C4-2B (cell line): ENCODE results near the gene GABRR1.

Experiments used
- ZFX ChIP-seq: fragments of 450-650 bp; IDR thresholded peaks from 2 replicates; pipeline ENCODE4 v1.6.1; 2017
- TF ChIP-seq, protein P1 (sequence below): fragments of 450-650 bp; conservative IDR thresholded peaks from 2 replicates; pipeline ENCODE4 v1.5.1; 2017; ENCODE audit warnings: mild to moderate bottlenecking

DNA sequence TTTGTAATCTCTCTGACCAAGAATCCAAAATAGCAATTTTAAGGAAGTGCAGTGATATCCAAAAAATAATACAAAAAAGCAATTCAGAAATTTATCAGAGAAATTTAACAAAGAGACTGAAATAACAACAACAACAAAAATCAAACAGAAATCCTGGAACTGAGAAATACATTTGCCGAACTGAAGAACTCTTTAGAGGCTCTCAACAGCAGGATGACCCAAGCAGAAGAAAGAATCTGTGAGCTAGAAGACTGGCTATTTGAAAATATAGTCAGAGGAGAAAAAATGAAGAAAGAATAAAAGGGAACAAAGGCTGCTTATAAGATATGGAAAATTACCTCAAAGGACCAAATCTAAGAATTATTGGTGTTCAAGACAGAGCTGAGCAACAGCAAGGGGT is 22.6 kb downstream of the GABRR1 start:
- TF ChIP-seq, protein P1, sequence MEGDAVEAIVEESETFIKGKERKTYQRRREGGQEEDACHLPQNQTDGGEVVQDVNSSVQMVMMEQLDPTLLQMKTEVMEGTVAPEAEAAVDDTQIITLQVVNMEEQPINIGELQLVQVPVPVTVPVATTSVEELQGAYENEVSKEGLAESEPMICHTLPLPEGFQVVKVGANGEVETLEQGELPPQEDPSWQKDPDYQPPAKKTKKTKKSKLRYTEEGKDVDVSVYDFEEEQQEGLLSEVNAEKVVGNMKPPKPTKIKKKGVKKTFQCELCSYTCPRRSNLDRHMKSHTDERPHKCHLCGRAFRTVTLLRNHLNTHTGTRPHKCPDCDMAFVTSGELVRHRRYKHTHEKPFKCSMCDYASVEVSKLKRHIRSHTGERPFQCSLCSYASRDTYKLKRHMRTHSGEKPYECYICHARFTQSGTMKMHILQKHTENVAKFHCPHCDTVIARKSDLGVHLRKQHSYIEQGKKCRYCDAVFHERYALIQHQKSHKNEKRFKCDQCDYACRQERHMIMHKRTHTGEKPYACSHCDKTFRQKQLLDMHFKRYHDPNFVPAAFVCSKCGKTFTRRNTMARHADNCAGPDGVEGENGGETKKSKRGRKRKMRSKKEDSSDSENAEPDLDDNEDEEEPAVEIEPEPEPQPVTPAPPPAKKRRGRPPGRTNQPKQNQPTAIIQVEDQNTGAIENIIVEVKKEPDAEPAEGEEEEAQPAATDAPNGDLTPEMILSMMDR, result no peak
- TF ChIP-seq ZFX, result no peak
